Stomach (tissue), 9 donors: ENCODE data around the gene PRDM8. TPM values are rescaled to one million over a fixed set of nuclear protein-coding genes. Genes with fewer than 3 reads are reported as not detected.

Source experiments
- DNase-seq, 2 donors: peaks; one replicate each; pipeline versions ENCODE4 v3.0.0 to v3.0.0-alpha.2; 2013 to 2019
- H3K27ac ChIP-seq, 5 donors: fragments of 200-600 bp in 4 of 5; sonication (generic) in 4 of 5; one replicate each; pipeline ENCODE4 v1.5.1; 2013 to 2019; ENCODE audit warnings: mild to moderate bottlenecking in 1 of 5, moderate library complexity in 1 of 5
- H3K27me3 ChIP-seq, 3 donors: fragments of 200-600 bp; sonication (generic); one replicate each; pipeline ENCODE4 v1.5.1; 2017 to 2019; ENCODE audit warnings: mixed run types in 1 of 3
- H3K36me3 ChIP-seq, 4 donors: fragments of 200-600 bp; sonication (generic); 1 replicate in 3 of 4; 2 replicates in 1 of 4; pipeline ENCODE4 v1.5.1; 2016 to 2019
- H3K4me1 ChIP-seq, 4 donors: fragments of 200-600 bp; sonication (generic); one replicate each; pipeline ENCODE4 v1.5.1; 2016 to 2019
- H3K4me3 ChIP-seq, 4 donors: fragments of 200-600 bp; sonication (generic) in 3 of 4; one replicate each; pipeline ENCODE4 v1.5.1; 2016 to 2019; ENCODE audit warnings: mild to moderate bottlenecking in 1 of 4
- H3K9me3 ChIP-seq, 4 donors: fragments of 200-600 bp; sonication (generic); one replicate each; pipeline ENCODE4 v1.5.1; 2016 to 2019
- EP300 ChIP-seq: sonication (generic); formaldehyde crosslinking; IDR thresholded peaks from one replicate; pipeline ENCODE4 v1.6.1; 2017; ENCODE audit warnings: antibody characterized with exemption
- POLR2A ChIP-seq, 4 donors: fragments of 450-650 bp; IDR thresholded peaks; one replicate each; pipeline ENCODE4 v1.6.1; 2016; ENCODE audit warnings: antibody characterized with exemption in 4 of 4, control low read depth in 2 of 4, mild to moderate bottlenecking in 1 of 4, moderate library complexity in 1 of 4
- POLR2AphosphoS5 ChIP-seq, 3 donors: sonication (generic); formaldehyde crosslinking; IDR thresholded peaks; one replicate each; pipeline ENCODE4 v1.6.1; 2016; ENCODE audit warnings: antibody characterized with exemption in 3 of 3
- WGBS, 5 donors: extraction: QIAGEN DNeasy Blood & Tissue Kit in 3 of 5; methylation state at CpG; one replicate each; pipeline versions ENCODE4 v1.1.5 to v1.1.7; 2013 to 2018; 5-methylcytosine and 5-hydroxymethylcytosine counted together
- intact Hi-C: fragments of 100-400 bp; cut with DNase I; formaldehyde crosslinking; loops from one replicate; pipeline ENCODE4 v1.15.1; 2023; ENCODE audit warnings: low total_unique reads
- polyA plus RNA-seq, 3 donors: library from polyadenylated mRNA; stranded (reverse); fragments of 200-250 nt; gene quantifications; one replicate each; pipeline ENCODE4 v1.2.3, GENCODE V29; 2013
- total RNA-seq, 5 donors: library from RNA; depleted of rRNA; stranded (reverse); fragments of >200 nt; gene quantifications; one replicate each; pipeline versions ENCODE4 v1.1.0 to v1.2.3, GENCODE V29; 2014 to 2016
- TF ChIP-seq, protein P1 (sequence below), 7 experiments: fragments of 450-650 bp in 4 of 7; fragments of 200-600 bp in 3 of 7; sonication (generic) in 3 of 7; IDR thresholded peaks; one replicate each; pipeline ENCODE4 v1.5.1; 2016 to 2019; ENCODE audit warnings: antibody characterized with exemption in 7 of 7, control low read depth in 2 of 7, mild to moderate bottlenecking in 1 of 7
- donor health status: healthy with polysubstance abuse.
- donor health status: Bipolar disorder and iron deficiency.
- donor health status: healthy.

PRDM8 gene
- total and polyA plus RNA-seq, 8 donors = 1.6 to 22.8 (median 2.9) TPM; not detected in 1

GRCh38 chr4:80165855-80166254, 31.4 kb upstream of the PRDM8 start:
- TF ChIP-seq EP300 (no peak), POLR2AphosphoS5 (IDR thresholded peaks at IDR 0.05) (no peak), POLR2A (IDR thresholded peaks at IDR 0.05) (no peak)
- TF ChIP-seq, protein P1, sequence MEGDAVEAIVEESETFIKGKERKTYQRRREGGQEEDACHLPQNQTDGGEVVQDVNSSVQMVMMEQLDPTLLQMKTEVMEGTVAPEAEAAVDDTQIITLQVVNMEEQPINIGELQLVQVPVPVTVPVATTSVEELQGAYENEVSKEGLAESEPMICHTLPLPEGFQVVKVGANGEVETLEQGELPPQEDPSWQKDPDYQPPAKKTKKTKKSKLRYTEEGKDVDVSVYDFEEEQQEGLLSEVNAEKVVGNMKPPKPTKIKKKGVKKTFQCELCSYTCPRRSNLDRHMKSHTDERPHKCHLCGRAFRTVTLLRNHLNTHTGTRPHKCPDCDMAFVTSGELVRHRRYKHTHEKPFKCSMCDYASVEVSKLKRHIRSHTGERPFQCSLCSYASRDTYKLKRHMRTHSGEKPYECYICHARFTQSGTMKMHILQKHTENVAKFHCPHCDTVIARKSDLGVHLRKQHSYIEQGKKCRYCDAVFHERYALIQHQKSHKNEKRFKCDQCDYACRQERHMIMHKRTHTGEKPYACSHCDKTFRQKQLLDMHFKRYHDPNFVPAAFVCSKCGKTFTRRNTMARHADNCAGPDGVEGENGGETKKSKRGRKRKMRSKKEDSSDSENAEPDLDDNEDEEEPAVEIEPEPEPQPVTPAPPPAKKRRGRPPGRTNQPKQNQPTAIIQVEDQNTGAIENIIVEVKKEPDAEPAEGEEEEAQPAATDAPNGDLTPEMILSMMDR (IDR thresholded peaks at IDR 0.05) = no peak
- intact Hi-C loops = no loop called here
- peaks cover 0 to 6% (median 0%) of the 10 kb centered on the region in 4 donors for H3K4me1 ChIP-seq
- H3K27ac ChIP-seq = no peak overlapping the region
- H3K36me3 ChIP-seq = no peaks in the 10 kb centered on the region
- no peak overlapping the region for H3K4me3 ChIP-seq
- no peaks in the 10 kb centered on the region for H3K27me3 ChIP-seq
- no peak for DNase-seq
- no peaks in the 10 kb centered on the region for H3K9me3 ChIP-seq

GRCh38 chr4:80171251-80171650, 26.1 kb upstream of the PRDM8 start:
- no peak for DNase-seq
- Histone ChIP-seq H3K4me1 (no peaks in the 10 kb centered on the region), H3K27ac (no peak overlapping the region), H3K36me3 (no peaks in the 10 kb centered on the region), H3K9me3 (no peaks in the 10 kb centered on the region), H3K27me3 (no peaks in the 10 kb centered on the region), H3K4me3 (no peak overlapping the region)
- 63 to 84% (median 70%) methylated on average over 1 of the region's 1 CpG for WGBS, 5 donors
- TF ChIP-seq, protein P1 (IDR thresholded peaks at IDR 0.05) = no peak
- TF ChIP-seq POLR2AphosphoS5 (IDR thresholded peaks at IDR 0.05) (no peak), EP300 (no peak), POLR2A (IDR thresholded peaks at IDR 0.05) (no peak)
- intact Hi-C loops = no loop called here

GRCh38 chr4:80171656-80172055, 25.6 kb upstream of the PRDM8 start:
- TF ChIP-seq EP300 = no peak
- TF ChIP-seq POLR2AphosphoS5 (IDR thresholded peaks at IDR 0.05) = no peak
- TF ChIP-seq, protein P1 (IDR thresholded peaks at IDR 0.05) = no peak
- no peak for TF ChIP-seq POLR2A (IDR thresholded peaks at IDR 0.05)
- Histone ChIP-seq H3K27ac (no peak overlapping the region), H3K4me3 (no peak overlapping the region), H3K36me3 (no peaks in the 10 kb centered on the region), H3K27me3 (no peaks in the 10 kb centered on the region), H3K9me3 (no peaks in the 10 kb centered on the region), H3K4me1 (no peaks in the 10 kb centered on the region)
- no peak for DNase-seq
- WGBS, 5 donors = 78 to 84% (median 82%) methylated on average over 3 of the region's 3 CpGs
- intact Hi-C loops = no loop called here

DNA sequence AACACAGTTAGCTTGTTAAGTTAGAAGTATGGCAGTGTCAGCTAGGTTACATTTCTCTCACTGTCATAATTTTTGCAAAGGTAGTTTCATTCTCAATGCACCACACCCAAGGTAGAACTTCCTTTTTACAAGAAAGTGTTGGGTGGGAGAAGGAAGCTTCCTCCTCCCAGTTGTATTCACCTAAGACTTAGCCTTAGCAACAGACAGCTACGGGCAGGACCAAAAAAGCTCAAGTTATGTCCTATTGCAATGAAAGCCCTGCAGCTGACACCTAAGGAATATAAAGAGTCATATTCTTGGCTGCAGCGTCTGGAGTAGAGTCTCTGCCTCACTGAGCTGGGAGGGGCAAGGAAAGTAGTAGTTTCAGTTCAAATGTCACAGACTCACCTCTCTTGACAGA, 25.1 kb upstream of the PRDM8 start:
- 57 to 78% (median 64%) methylated on average over 2 of the region's 2 CpGs for WGBS, 5 donors
- no peaks in the 10 kb centered on the region for H3K4me1 ChIP-seq
- H3K4me3 ChIP-seq = no peak overlapping the region
- no peaks in the 10 kb centered on the region for H3K36me3 ChIP-seq
- TF ChIP-seq POLR2A (IDR thresholded peaks at IDR 0.05) (no peak), POLR2AphosphoS5 (IDR thresholded peaks at IDR 0.05) (no peak), EP300 (no peak)
- TF ChIP-seq, protein P1 (IDR thresholded peaks at IDR 0.05) = no peak
- H3K9me3 ChIP-seq = no peaks in the 10 kb centered on the region
- DNase-seq = peak in 1 of 2 donors; percentile 12
- intact Hi-C loops = no loop called here
- no peak overlapping the region for H3K27ac ChIP-seq
- H3K27me3 ChIP-seq = no peaks in the 10 kb centered on the region
